ENCODE measurements around the gene COPZ1.

DNA sequence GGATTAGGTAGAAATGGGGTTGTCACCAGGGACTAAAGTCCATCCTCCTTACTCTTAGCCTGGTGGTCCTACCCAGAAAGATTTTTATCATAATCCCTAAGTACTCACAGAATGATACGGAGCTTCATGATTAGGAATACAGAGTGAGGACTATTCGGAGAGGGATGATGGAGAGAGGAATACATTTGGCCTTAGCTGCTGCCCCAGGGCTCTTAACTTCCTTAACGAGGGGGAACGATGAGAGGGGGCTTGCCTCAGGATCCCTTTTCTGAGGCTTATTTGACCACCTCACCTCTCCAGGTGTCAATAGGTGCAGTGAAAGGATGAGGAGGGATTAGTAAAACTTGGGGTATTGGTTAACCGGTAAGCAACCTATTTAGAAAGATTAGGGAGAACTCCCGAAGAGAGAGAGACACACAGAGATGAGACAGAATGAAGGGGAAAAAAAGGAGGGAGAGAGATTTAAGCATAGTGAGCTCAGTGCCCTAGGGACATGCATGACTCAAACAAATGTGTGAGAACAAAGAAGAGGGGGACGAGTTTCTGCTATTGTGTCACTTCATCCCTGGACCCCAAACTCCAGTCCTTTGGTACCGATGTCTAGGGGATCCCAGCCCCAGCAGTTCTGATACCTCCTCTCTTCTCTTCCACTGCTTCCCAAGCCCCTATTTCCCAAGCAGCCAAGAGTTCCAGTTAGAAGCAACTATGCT lies 25.3 kb upstream of the COPZ1 start:
- TF ChIP-seq, protein P1, sequence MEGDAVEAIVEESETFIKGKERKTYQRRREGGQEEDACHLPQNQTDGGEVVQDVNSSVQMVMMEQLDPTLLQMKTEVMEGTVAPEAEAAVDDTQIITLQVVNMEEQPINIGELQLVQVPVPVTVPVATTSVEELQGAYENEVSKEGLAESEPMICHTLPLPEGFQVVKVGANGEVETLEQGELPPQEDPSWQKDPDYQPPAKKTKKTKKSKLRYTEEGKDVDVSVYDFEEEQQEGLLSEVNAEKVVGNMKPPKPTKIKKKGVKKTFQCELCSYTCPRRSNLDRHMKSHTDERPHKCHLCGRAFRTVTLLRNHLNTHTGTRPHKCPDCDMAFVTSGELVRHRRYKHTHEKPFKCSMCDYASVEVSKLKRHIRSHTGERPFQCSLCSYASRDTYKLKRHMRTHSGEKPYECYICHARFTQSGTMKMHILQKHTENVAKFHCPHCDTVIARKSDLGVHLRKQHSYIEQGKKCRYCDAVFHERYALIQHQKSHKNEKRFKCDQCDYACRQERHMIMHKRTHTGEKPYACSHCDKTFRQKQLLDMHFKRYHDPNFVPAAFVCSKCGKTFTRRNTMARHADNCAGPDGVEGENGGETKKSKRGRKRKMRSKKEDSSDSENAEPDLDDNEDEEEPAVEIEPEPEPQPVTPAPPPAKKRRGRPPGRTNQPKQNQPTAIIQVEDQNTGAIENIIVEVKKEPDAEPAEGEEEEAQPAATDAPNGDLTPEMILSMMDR (conservative IDR thresholded peaks at IDR 0.05; ENCODE audit: low read length), result no peak
- no peak for TF ChIP-seq EZH2phosphoT487 (IDR thresholded peaks at IDR 0.05; ENCODE audit: borderline replicate concordance)

Data from Loucy (cell line).